GM12878 (cell line): ENCODE results near the gene EIF4H. TPM values are rescaled to one million over a fixed set of nuclear protein-coding genes. Genes with fewer than 3 reads are reported as not detected.

Experiments
- ATAC-seq: fragments of 200-7000 bp; cut with Tn5 transposase; 3 replicates; pipeline ENCODE4 v1.9.1; 2020; ENCODE audit warnings: mild to moderate bottlenecking, moderate library complexity
- BruUV-seq: library from RNA; stranded (reverse); fragments of 400-500 nt; replicated peaks from 2 replicates; lab custom pipeline; 2021; lab: Mats Ljungman, UMichigan
- CTCF ChIA-PET: fragments of 300-600 bp; sonication (Branson Sonifier 250); formaldehyde crosslinking; extraction: SDS; loops from one replicate; lab custom pipeline; 2021; ENCODE audit warnings: inconsistent platforms; lab: Yijun Ruan, JAX
- POLR2A ChIA-PET: fragments of 350-600 bp; formaldehyde crosslinking; extraction: SDS; loops from one replicate; lab custom pipeline; 2021; ENCODE audit warnings: inconsistent platforms; lab: Charles Lee
- RAD21 ChIA-PET: fragments of 300-600 bp; sonication (Branson Sonifier 250); formaldehyde crosslinking; loops from one replicate; lab custom pipeline; 2023; ENCODE audit warnings: antibody characterized with exemption; ENCODE audit not compliant: unreplicated experiment; lab: Charles Lee
- SMC1A ChIA-PET: fragments of 300-600 bp; sonication (Branson Sonifier 250); formaldehyde crosslinking; loops from one replicate; lab custom pipeline; 2023; ENCODE audit not compliant: unreplicated experiment, uncharacterized antibody; lab: Charles Lee
- DNase-seq: peaks from one replicate; pipeline ENCODE4 v3.0.0-alpha.2; 2011; ENCODE audit warnings: low read depth, low spot score
- FAIRE-seq: peaks from 3 replicates; lab custom pipeline; 2011; peaks lifted over from hg19 to GRCh38; lab: Jason Lieb, UNC
- H2AFZ ChIP-seq: 2 replicates; pipeline ENCODE4 v1.6.0; 2011; ENCODE audit warnings: low read depth, low read length, control low read depth; ENCODE audit not compliant: control insufficient read depth
- H3K27ac ChIP-seq: 2 replicates; pipeline ENCODE4 v1.5.1; 2011; ENCODE audit warnings: control low read depth; ENCODE audit not compliant: control insufficient read depth, insufficient read depth
- H3K27me3 ChIP-seq, 2 experiments: replicated peaks in 1 of 2; 2 replicates each; pipeline versions ENCODE4 v1.6.0 to v1.6.1; 2011; ENCODE audit warnings: low read length in 1 of 2; ENCODE audit not compliant: control insufficient read depth in 2 of 2, insufficient read depth in 2 of 2
- H3K36me3 ChIP-seq, 2 experiments: 2 replicates each; pipeline ENCODE4 v1.5.1; 2011; ENCODE audit warnings: low read length in 1 of 2; ENCODE audit not compliant: control insufficient read depth in 2 of 2, insufficient read depth in 2 of 2
- H3K4me1 ChIP-seq: 2 replicates; pipeline ENCODE4 v1.6.1; 2011; ENCODE audit warnings: mild to moderate bottlenecking, low read length, moderate library complexity, mixed read lengths; ENCODE audit not compliant: control insufficient read depth, insufficient read depth
- H3K4me2 ChIP-seq: 2 replicates; pipeline ENCODE4 v1.6.0; 2011; ENCODE audit warnings: control low read depth; ENCODE audit not compliant: control insufficient read depth, insufficient read depth
- H3K4me3 ChIP-seq: fragments of 200-600 bp; sonication (generic); 2 replicates; pipeline ENCODE4 v1.5.1; 2016
- H3K79me2 ChIP-seq: 2 replicates; pipeline ENCODE4 v1.6.0; 2011; ENCODE audit warnings: low read length; ENCODE audit not compliant: control insufficient read depth, insufficient read depth
- H3K9ac ChIP-seq: 2 replicates; pipeline ENCODE4 v1.8.0; 2011; ENCODE audit warnings: low read length, control low read depth, mixed read lengths; ENCODE audit not compliant: control insufficient read depth, insufficient read depth
- H3K9me3 ChIP-seq: replicated peaks from 3 replicates; pipeline ENCODE4 v1.5.1; 2011; ENCODE audit warnings: mild to moderate bottlenecking, low read length; ENCODE audit not compliant: control insufficient read depth, insufficient read depth
- H4K20me1 ChIP-seq: 2 replicates; pipeline ENCODE4 v1.6.0; 2011; ENCODE audit not compliant: control insufficient read depth, insufficient read depth
- BRCA1 ChIP-seq: IDR thresholded peaks from 2 replicates; pipeline ENCODE4 v1.6.1; 2011; ENCODE audit warnings: low read depth, low read length, improper control_type of control experiment
- ELK1 ChIP-seq: IDR thresholded peaks from 2 replicates; pipeline ENCODE4 v1.6.1; 2012; ENCODE audit warnings: low read depth, low read length, improper control_type of control experiment
- ETV6 ChIP-seq, 2 experiments: fragments of 450-650 bp in 1 of 2; IDR thresholded peaks in 1 of 2; conservative IDR thresholded peaks in 1 of 2; 2 replicates each; pipeline ENCODE4 v1.6.1; 2014; ENCODE audit warnings: antibody characterized with exemption in 1 of 2, borderline replicate concordance in 1 of 2, low read depth in 1 of 2, mild to moderate bottlenecking in 1 of 2, moderate library complexity in 1 of 2
- HDAC2 ChIP-seq: fragments of 200-600 bp; sonication (generic); IDR thresholded peaks from 2 replicates; pipeline ENCODE4 v1.6.1; 2017
- IRF5 ChIP-seq: fragments of 450-650 bp; IDR thresholded peaks from 2 replicates; pipeline ENCODE4 v1.6.1; 2017; ENCODE audit warnings: borderline replicate concordance
- MAX ChIP-seq: IDR thresholded peaks from 2 replicates; pipeline ENCODE4 v1.6.1; 2012; ENCODE audit warnings: low read depth, low read length, improper control_type of control experiment
- MEF2A ChIP-seq: IDR thresholded peaks from 2 replicates; pipeline ENCODE4 v1.6.1; 2011; ENCODE audit warnings: low read depth, mild to moderate bottlenecking, low read length, moderate library complexity; ENCODE audit not compliant: insufficient read depth
- NR2C2 ChIP-seq: IDR thresholded peaks from 2 replicates; pipeline ENCODE4 v1.6.1; 2011; ENCODE audit warnings: borderline replicate concordance, low read depth; ENCODE audit not compliant: control insufficient read depth, insufficient read length
- PAX8 ChIP-seq: fragments of 450-650 bp; IDR thresholded peaks from 2 replicates; pipeline ENCODE4 v1.6.1; 2017; ENCODE audit warnings: mild to moderate bottlenecking, moderate library complexity
- TBL1XR1 ChIP-seq: IDR thresholded peaks from 2 replicates; pipeline ENCODE4 v1.6.1; 2012; ENCODE audit warnings: low read depth, low read length, improper control_type of control experiment
- TCF3 ChIP-seq: IDR thresholded peaks from 2 replicates; pipeline ENCODE4 v1.6.1; 2012; ENCODE audit warnings: low read depth, mild to moderate bottlenecking, low read length, borderline replicate concordance; ENCODE audit not compliant: insufficient read depth
- WGBS: methylation state at CpG from one replicate; pipeline ENCODE4 v1.1.6; 2016; ENCODE audit warnings: low lambda C conversion rate; ENCODE audit not compliant: insufficient replicate concordance, insufficient coverage; ENCODE audit errors: missing lambda C conversion rate; 5-methylcytosine and 5-hydroxymethylcytosine counted together
- in situ Hi-C: fragments of 300-500 bp; cut with MboI; formaldehyde crosslinking; loops from 9 replicates; pipeline ENCODE4 v1.14.3; 2018; ENCODE audit warnings: mixed read lengths
- intact Hi-C: fragments of 100-400 bp; cut with micrococcal nuclease; formaldehyde crosslinking; loops from one replicate; pipeline ENCODE4 v1.14.2; 2022; ENCODE audit not compliant: unreplicated experiment
- polyA plus RNA-seq, 11 experiments: library from polyadenylated mRNA; depleted of rRNA in 4 of 11; unstranded in 6 of 11; stranded (reverse) in 5 of 11; fragments of >200 nt; fragmentation: Nextera tagmentation in 4 of 11; fragmentation: Illumina TruSeq in 1 of 11; extraction: Ambion mirVana in 4 of 11; extraction: Trizol in 1 of 11; gene quantifications; 1 replicate in 1 of 11; 2 replicates in 10 of 11; pipeline versions ENCODE4 v1.2.1 to v1.2.3, GENCODE V29; 2011 to 2016; ENCODE audit warnings: inconsistent platforms in 2 of 11, missing spikeins in 2 of 11, low read depth in 1 of 11
- total RNA-seq, 4 experiments: library from RNA; depleted of rRNA in 3 of 4; stranded (reverse); fragments of >200 nt in 3 of 4; fragmentation: Illumina TruSeq in 1 of 4; extraction: Trizol in 1 of 4; gene quantifications; 2 replicates each; pipeline versions ENCODE4 v1.2.1 to v1.2.3, GENCODE V29; 2013 to 2021

The EIF4H gene
- total and polyA plus RNA-seq, 10 of the 15 experiments (the other 5 are each of a cell fraction or from before 2014, with no cell fraction given) = 9.9 to 443 (median 258) TPM

GRCh38 chr7:74138334-74138867, 35.8 kb upstream of the EIF4H start:
- ChIA-PET POLR2A (no interaction called here), SMC1A (no interaction called here), RAD21 (no interaction called here)
- BruUV-seq = no TSS peak
- in situ Hi-C loops (no loop called here), intact Hi-C loops (no loop called here)
- FAIRE-seq (no peak), DNase-seq (no peak)
- Histone ChIP-seq H3K9ac (no peak overlapping the region), H3K27me3 (no peaks in the 10 kb centered on the region), H3K9me3 (no peaks in the 10 kb centered on the region), H3K27ac (no peak overlapping the region), H3K4me2 (no peak overlapping the region), H3K79me2 (no peaks in the 10 kb centered on the region), H4K20me1 (no peaks in the 10 kb centered on the region)
- TF ChIP-seq NR2C2 (no peak), PAX8 (no peak)
- TF ChIP-seq, all 136 proteins: peak for 0
- CTCF ChIA-PET = interaction anchor here (0.6 to 1.6 kb wide), 2 partner anchors 69 to 157 kb away, joined by 3 read pairs; no protein-coding TSS in a partner anchor
- ATAC-seq = no peak
- no peaks in the 10 kb centered on the region for H3K36me3 ChIP-seq
- no peak overlapping the region for H3K4me3 ChIP-seq
- no peak overlapping the region for H2AFZ ChIP-seq
- 85% methylated on average over 11 of the region's 12 CpGs for WGBS
- peaks cover 3% of the 10 kb centered on the region for H3K4me1 ChIP-seq

- Histone ChIP-seq H3K9ac (no peak overlapping the region), H2AFZ (no peak overlapping the region), H3K9me3 (no peaks in the 10 kb centered on the region; the same call in 2 of the 3 replicates), H3K4me1 (peaks cover 3% of the 10 kb centered on the region), H3K27me3 (no peaks in the 10 kb centered on the region), H3K79me2 (no peaks in the 10 kb centered on the region), H3K4me3 (no peak overlapping the region), H3K27ac (no peak overlapping the region), H3K4me2 (no peak overlapping the region), H4K20me1 (no peaks in the 10 kb centered on the region), H3K36me3 (no peaks in the 10 kb centered on the region)
- intact Hi-C loops = no loop called here
- ATAC-seq (no peak), DNase-seq (no peak), FAIRE-seq (no peak)
- ChIA-PET SMC1A (no interaction called here), POLR2A (no interaction called here), RAD21 (no interaction called here), CTCF (interaction anchor here (0.6 to 1.6 kb wide), 2 partner anchors 69 to 158 kb away, joined by 3 read pairs; no protein-coding TSS in a partner anchor)
- WGBS = 72% methylated on average over 16 of the region's 16 CpGs
- no TSS peak for BruUV-seq
- TF ChIP-seq MAX (no peak), IRF5 (no peak), ETV6 (conservative IDR thresholded peaks at IDR 0.05 in 1 of 2, IDR thresholded peaks at IDR 0.05 in 1 of 2; ENCODE audit: borderline replicate concordance in 1 of 2, low read depth in 1 of 2) (no peak), HDAC2 (no peak), BRCA1 (no peak), TCF3 (no peak), MEF2A (no peak), ELK1 (no peak), TBL1XR1 (no peak)
- in situ Hi-C loops = no loop called here
These were observed 35.0 kb upstream of the EIF4H start for GRCh38 chr7:74138945-74139843.
